Measurements from ENCODE around the gene COX8A.

COX8A gene

GRCh38 chr11:64003807-64004589, 29.6 kb downstream of the COX8A start:
- no peak for DNase-seq

DNA sequence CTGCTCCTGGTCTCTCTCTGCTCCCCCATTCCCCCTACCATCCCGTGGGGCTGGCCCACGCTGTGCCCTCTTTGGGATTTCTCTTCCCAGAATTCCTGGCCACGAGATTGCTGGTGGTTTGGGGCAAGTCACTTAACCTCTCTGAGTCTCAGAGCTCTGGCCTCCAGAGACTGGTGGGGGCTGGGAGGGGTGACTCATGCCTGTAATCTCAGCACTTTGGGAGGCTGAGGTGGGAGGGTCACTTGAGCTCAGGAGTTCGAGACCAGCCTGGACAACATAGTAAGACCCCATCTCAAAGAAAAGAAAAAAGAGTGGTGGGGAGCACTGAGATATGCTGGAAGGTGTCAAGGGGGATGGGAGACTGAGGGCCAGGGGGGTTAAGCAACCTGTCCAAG, 30.2 kb downstream of the COX8A start:
- no peak for DNase-seq

- DNase-seq = no peak
These were observed 31.3 kb downstream of the COX8A start for GRCh38 chr11:64005691-64006090.

GRCh38 chr11:64006398-64006797, 32.0 kb downstream of the COX8A start:
- DNase-seq = no peak

GRCh38 chr11:64007160-64007628, 32.8 kb downstream of the COX8A start:
- DNase-seq = no peak

GRCh38 chr11:64007629-64008282, 33.3 kb downstream of the COX8A start:
- no peak for DNase-seq

GRCh38 chr11:64008283-64008913, 34.0 kb downstream of the COX8A start:
- no peak for DNase-seq

- DNase-seq = no peak
These were observed 34.7 kb downstream of the COX8A start for GRCh38 chr11:64008914-64009633.

- no peak for DNase-seq
These were observed 35.3 kb downstream of the COX8A start for GRCh38 chr11:64009710-64010109.

DNA sequence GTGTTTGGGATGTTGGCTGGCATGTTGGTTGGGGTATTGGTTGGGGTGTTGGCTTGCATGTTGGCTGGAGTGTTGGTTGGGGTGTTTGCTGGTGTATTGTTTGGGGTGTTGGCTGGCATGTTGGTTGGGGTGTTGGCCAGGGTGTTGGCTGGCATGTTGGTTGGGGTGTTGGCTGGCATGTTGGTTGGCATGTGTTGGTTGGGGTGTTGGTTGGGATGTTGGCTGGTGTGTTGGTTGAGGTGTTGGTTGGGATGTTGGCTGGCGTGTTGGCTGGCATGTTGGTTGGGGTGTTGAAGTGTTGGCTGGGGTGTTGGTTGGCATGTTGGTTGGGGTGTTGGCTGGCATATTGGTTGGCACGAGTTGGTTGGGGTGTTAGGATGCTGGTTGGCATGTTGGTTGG, 36.4 kb downstream of the COX8A start:
- DNase-seq = no peak

DNA sequence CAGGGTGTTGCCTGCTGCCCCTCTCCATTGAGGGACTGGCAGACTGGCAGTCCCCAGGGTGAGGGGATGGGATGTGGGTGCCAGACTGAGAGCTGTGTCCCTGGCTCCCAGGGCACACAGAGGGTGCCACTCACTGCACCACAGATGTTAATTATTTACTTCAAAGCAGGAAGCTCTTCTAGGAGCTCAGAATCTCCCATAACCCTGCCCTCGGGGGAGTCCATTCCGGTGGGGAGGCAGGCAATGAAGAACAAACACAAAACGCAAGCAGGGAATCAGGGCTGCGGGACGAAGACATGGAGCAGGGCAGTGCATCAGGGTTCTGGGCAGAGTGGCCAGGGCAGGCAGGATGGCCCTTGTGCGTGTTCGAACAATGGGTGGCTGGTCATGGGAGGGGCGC, 37.0 kb downstream of the COX8A start:
- DNase-seq = no peak

- DNase-seq = no peak
These were observed 38.9 kb downstream of the COX8A start for GRCh38 chr11:64013141-64013896.

GRCh38 chr11:64014356-64014755, 39.9 kb downstream of the COX8A start:
- DNase-seq = no peak

GRCh38 chr11:64015510-64015909, 41.1 kb downstream of the COX8A start:
- DNase-seq = no peak

GRCh38 chr11:64015935-64016845, 41.8 kb downstream of the COX8A start:
- DNase-seq = no peak

GRCh38 chr11:64017945-64018224, 43.5 kb downstream of the COX8A start:
- DNase-seq = no peak

DNA sequence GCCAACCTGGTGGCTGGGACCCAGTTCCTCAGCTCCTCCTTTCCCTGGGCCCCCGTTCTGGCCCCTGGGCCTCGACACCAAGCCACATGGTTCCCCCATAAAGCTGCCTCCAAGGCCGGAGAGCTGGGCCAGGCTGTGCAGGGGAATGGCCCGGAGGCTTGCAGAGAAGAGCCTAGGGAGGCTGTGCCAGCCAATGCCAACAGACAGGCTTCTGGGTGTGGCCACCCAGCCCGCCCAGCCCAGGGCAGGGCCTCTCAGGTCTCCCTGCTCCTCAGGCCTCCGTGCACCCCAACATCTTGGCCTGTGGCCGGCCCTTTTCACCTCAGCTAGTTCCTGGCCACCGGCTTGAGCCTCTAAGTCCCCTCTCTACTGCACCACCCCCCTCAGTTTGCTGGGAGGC, 43.9 kb downstream of the COX8A start:
- DNase-seq = no peak

DNA sequence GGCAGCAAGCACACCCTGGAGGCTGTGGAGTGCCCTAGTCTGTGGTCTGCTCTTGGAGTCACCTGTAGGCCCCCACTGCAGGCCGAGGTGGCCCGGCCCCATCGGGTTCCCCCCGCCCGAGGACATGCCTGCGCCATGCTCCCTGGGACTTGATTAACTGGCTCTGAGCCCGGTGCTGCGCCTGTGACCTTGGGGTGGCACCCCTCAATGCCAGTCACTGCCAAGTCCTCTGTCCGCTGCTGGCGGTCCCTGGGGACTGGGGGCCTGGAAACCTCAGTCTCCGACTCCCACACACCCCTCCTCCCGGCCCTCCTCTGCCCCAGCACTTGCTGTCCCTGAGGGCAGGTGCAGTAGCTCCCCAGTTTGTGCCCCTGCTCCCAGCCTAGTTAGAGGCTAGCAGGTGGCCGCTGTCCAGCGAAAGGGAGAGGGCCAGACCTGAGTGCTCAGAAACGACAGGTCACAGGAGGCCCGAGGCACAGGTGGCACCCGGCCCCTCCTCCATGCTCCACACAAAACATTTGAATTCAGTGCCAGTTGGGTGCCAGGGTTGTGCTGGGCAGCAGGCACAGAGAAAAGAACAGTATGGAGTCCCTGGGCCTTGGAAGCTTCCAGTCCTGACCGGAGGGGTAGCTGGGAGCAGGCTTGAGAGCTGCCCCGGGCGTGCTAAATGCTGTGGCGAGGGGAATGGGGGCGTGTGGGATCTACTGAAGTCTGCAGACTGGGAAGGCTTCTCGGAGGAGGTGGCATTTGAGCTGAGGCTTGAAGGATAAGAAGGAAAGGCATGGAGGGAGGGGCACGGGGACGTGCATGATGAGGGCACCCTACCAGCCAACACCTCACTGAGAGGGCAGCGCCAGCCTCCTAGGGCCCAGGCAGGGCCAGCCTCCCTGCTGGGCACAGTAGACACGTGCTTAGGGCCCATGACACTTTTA, 45.0 kb downstream of the COX8A start:
- DNase-seq = no peak

DNA sequence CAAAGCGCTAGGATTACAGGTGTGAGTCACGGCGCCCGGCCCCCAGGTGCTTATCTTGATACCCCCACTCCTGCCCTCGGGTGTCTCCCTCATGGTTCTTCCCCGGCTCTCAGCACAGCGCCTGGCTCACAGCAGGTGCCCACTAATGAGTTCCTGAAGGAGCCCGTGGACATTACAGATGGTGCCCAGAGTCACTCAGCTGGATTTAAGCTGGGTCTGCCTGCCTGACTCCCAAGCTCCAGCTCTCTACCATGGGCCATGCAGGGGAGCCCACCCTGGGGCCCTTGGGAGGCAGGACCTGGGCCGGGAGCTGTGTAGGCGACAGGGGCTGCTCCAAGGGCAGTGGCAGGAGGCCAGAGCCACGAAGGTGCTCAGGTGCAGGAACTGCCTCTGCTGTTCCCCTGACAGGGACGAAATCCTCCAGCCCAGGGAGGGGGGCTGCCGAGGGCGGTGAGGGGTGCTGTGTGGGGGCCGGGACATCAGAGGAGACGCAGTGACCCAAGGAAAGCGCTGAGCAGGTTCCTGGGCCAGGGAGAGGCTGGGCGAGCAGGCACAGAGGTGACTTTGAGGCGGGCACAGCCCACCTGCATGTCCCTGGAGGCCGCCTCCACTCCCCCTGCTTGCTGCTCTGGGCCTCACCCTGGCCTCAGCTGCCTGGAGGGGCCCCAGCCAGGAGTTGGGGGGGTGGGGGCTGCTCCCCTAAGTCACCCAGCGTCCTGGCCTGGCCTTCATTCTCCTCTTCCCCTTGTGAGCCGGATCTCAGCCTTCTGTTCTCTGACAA, 46.7 kb downstream of the COX8A start:
- no peak for DNase-seq

DNA sequence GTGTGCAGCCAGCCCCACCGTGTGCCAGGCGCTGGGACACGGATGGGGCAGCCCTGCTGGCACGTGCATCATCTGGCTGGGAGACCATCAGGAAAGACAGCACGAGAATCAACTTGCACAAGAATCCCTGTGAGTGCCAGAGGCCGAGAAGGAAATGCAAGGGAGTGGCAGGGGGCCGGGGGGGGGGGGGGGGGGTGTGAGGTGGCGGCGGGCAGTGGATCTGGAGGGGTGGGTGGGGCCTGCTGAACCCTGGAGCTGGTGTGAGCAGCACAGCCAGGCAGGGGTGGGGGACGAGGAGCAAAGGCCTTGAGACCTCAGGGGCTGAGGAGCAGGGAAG, 47.3 kb downstream of the COX8A start:
- no peak for DNase-seq
